OCI-LY1 (cell line): ENCODE results near the gene SETD5.

ENCODE experiments used
- CTCF ChIP-seq: fragments of 200-600 bp; sonication (generic), shearing (Covaris generic); IDR thresholded peaks from 2 replicates; pipeline ENCODE4 v1.5.1; 2017; ENCODE audit warnings: mild to moderate bottlenecking, antibody characterized with exemption, low read length, moderate library complexity, mixed read lengths
- EZH2 ChIP-seq: fragments of 200-600 bp; sonication (generic), shearing (Covaris generic); IDR thresholded peaks from 2 replicates; pipeline ENCODE4 v1.8.0; 2017; ENCODE audit warnings: borderline replicate concordance, mixed run types, mild to moderate bottlenecking, antibody characterized with exemption, low read length, moderate library complexity, mixed read lengths

- TF ChIP-seq EZH2 (no peak), CTCF (no peak)
These were observed 37.9 kb downstream of the SETD5 start for GRCh38 chr3:9435316-9435715.
